ENCODE results near the gene GNAI2. TPM values are rescaled to one million over a fixed set of nuclear protein-coding genes. Genes with fewer than 3 reads are reported as not detected.
"Not testable (repeated sequence)": the region's sequence is repeated elsewhere in the genome, so short reads cannot be mapped to it uniquely, and the experiment has no call there.

Gene GNAI2
- total RNA-seq, 1 experiment from 2014 or later, result 403 TPM

DNA sequence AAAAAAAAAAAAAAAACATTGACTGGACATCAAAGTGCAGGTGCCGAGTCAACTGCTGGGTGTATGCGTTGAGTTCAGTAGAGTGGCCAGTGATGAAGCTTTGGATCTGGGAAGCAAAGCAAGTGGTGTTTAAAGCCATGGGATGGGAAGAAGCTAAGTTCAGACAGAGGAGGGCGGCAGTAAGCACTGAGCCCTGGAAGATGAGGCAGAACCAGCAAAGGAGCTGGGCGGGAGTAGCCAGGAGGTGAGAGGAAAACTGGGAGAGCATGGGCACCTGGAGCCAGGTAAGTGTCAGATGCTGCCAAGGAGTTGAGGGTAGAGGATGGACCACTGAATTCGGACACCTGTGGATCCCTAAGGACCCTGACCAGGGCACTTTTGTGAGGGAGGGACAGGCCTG is 11.4 kb upstream of the GNAI2 start:
- DNase-seq (ENCODE audit: low read depth), result no peak

- peak; percentile 42 for DNase-seq (ENCODE audit: low read depth)
Measured at GRCh38 chr3:50226888-50227389, 9.1 kb upstream of the GNAI2 start.

DNA sequence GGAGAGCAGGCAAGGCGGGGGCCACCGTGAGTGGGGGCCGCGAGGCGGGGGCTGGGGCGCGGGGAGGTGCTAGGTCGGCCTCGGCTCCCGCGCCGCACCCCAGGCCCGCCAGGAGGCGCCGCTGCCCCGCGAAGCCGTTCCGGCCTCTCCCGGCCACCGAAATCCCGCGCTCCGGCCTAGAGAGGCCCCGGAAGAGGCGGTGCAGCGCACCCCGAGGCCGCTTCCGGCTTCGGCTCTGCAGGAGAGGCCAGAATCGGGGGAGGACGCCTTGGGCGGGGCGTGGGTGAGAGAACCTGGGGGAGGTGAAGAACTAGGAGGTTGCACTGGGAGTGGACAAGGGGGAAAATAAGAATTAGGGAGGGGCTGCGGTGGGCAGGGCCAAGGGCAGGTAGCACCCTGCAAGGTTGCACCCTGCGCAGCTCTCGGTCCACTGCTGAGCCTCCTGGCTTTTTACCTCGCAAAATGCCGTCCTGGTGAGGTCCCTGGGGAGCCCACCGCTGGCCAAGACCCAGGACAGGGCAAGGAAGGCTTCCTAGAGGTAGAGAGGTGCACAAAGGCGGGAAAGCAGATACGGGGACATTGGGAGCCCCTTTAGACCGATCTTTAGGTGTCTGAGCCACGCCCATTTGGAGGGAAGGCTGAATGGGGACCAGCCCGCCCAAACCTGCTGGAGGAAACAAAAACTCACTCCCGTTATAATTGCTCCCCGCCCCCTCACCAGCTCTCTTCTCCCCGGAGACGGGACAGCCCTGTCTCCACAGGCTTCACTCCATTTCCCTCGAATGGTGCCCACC is 8.4 kb upstream of the GNAI2 start:
- DNase-seq (ENCODE audit: low read depth), result peak; percentile 87

DNA sequence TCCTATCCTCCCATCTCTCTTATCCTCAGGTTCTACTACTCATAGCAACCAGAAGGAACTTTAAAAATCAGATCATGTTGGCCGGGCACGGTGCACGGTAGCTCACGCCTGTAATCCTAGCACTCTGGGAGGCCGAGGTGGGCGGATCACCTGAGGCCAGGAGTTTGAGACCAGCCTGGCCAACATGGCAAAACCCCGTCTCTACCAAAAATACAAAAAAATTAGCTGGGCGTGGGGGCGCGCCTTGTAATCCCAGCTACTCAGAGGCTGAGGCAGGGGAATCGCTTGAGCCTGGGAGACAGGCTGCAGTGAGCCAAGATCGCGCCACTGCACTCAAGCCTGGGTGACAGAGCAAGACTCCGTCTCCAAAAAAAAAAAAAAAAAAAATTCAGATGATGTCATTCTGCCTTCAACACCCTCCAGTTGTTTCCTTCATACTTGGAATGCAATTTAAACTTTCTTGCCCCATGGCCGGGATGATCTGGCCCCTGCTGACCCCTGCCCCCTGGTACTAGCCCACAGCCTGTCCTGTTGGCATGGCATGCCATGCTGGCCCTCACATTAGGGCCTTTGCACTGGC is 7.7 kb upstream of the GNAI2 start:
- not testable (repeated sequence) for DNase-seq (ENCODE audit: low read depth)

DNA sequence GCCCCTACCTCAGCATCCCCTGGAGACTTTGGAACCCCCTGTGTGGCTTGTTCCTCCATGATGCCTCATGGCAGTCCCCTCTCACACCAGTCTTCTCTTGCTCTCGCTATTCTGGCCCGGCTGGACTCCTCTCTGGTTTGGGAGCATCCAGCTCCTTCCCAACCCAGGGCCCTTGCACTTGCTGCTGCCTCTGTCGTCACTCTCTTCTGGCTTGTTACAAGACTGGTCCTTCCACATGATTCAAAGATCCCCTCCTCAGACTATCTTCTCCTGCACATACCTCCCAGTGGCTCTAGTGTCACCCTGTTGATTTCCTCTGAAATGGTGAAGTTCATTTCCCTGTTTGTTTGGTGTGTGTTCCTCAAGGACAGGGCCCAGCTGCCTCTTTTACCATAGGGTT is 6.5 kb upstream of the GNAI2 start:
- no peak for DNase-seq (ENCODE audit: low read depth)

DNA sequence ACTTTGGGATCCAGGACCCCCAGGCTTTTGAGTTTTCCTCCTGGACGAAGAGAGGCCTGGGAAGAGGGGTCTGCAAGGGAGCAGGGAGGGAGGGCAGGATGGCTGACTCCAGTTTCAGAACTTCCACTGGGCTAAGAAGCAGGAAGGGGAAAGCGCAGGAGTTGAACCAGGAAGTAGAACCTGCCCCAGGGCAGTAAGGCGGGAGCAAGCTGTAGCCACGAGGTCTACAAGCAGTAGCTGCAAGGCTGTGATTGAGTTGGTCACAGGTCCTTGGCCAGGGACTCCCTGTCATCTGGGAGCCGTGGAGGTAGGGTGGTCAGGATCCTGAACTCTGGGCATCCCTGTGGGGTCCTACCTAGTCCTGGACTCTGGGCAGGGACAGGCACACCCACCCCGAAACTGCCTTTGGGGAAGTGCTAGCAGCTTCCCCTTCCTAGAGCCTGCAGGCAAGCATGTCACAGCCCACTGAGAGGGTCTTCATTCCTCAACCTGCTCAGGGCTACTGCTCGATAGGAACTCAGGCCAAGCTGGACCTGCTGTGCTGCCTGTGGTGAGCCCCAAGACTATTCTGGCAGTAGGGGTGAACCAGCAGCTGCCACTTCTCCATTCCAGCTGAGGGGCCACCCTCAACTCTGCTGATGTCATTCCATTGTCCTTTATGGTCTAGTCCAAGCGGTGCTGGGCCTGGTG is 5.8 kb upstream of the GNAI2 start:
- DNase-seq (ENCODE audit: low read depth), result no peak

DNA sequence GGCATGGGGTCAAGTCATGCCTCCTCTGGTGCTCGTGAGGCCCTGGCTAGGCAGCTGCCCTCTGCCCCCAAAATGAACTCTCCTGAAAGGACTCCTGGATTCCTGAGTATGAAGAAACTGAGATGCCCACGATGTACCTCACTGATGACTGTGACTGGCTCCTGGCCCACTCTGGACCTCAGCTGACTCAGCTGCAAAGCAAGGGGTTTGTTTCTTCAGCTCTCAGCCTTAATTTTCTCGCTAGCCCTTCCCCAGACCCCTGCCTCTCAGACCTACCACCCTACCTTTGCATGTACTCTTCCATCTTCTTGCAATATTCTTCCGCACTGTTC is 5.2 kb upstream of the GNAI2 start:
- no peak for DNase-seq (ENCODE audit: low read depth)

GRCh38 chr3:50231581-50231980 is 4.4 kb upstream of the GNAI2 start:
- DNase-seq (ENCODE audit: low read depth), result no peak

DNA sequence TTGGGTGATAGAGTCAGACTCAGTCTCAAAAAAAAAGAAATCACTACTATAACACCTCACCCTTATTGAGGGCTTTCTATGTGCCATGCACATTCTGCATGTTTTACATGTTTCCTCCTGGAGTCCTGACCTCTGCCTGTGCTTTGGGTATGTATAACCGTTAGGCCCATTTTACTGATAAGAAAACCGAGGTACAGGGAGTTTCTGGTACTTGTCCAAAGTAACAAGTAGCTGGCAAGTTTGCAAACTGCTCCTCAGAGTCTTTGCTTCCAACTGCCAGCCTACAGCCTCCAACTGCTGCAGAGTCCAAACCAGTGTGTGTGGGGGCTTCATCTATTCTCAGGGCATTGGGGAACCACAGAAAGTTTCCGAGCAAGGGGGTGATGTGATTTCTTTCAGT is 3.7 kb upstream of the GNAI2 start:
- no peak for DNase-seq (ENCODE audit: low read depth)

GRCh38 chr3:50233176-50233575 is 2.8 kb upstream of the GNAI2 start:
- DNase-seq (ENCODE audit: low read depth), result no peak

DNA sequence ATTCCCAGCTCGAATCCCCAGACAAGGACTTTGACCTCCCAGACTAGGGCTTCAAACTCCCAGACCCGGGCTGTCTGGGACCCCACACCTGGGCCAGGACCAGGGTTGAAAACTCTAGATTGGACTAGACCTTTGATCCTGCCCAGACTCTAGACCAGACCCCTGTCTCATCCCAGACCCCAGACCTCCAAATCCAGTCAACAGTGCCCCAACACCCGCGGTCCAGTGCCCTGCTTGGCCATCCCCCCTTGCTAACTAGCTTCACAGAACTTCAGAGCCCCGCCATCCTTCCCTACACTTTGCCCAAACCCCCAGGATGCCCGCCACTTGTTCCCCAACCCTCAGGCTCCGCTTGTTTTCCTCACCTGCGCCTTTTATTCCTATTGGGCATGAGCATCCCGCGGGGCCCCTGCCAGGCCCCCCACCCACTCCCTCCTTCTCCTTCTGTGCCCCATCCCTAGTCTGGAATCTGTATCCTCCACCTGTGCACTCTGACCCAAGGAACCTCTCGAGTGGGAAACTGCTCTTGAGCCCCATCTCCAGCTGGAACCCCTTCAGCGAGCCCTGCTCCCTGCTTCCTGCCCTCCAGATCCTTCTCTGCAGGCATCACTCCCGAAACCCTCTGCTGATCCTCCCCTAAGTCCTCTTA is 604 bp downstream of the GNAI2 start:
- no peak for DNase-seq (ENCODE audit: low read depth)

DNA sequence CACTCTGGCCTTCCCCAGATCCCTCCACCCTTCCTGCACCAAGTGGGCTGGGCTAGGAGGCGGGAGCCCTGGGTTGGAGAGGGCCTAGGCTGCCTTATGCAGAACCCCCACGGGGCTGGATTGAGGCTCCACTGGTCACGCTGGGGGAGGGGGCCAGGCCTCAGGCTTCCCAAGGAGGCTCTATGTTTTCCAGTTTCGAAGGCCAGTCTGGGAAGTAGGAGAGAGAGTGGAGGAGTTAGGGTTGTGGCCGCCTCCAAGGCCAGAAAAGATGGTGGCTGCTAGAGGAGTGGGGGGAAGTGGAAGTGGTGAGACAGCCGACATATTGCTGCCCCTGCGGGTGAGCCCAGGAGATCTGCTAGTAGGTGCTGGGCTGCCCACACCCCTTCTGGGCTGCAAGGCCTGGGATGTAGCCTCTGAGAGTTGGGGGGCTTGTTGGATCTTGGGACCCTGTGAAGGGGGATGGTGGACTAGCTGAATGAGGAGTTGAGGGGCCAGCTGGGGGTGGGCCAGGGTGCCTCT is 1.2 kb downstream of the GNAI2 start:
- DNase-seq (ENCODE audit: low read depth), result no peak

DNA sequence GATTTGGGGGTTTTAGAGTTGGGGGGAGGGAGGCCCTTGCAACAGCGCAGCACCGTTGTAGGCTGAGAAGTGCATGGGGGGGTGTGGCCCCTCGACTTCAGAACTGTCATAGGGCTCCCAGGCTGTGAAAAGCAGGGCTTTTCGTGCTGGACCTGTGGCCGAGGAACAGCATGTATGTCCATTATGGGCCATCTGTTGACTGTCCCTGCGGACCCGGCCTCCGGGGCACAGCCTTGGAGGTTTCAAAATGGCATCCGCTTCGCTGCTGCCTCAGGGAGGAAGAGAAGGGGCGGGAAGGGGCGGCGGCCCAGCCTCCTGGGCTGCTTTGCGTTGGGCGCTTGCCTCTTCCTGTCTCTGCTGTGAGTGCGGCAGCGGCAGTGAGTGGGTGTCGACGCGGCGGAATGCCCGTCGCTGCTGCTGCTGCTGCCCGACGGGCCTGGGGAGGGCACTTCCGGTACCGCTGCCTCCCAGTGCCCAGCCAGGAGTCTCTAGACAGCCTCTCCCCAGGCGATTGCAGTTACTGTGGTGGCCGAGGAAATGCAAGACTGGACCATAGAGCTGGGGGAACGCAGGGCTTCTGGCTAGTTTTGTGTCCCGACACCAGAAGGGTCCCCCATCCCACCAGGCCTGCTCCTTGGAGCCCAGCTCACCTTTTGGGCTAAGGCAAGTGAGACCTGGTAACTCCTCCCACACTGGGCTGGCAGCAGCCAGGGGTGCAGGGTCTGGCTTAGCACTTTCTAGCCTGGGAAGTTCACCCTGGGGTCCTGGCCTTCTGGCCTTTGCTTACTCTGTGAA is 1.9 kb downstream of the GNAI2 start:
- peak; percentile 92 for DNase-seq (ENCODE audit: low read depth)

DNA sequence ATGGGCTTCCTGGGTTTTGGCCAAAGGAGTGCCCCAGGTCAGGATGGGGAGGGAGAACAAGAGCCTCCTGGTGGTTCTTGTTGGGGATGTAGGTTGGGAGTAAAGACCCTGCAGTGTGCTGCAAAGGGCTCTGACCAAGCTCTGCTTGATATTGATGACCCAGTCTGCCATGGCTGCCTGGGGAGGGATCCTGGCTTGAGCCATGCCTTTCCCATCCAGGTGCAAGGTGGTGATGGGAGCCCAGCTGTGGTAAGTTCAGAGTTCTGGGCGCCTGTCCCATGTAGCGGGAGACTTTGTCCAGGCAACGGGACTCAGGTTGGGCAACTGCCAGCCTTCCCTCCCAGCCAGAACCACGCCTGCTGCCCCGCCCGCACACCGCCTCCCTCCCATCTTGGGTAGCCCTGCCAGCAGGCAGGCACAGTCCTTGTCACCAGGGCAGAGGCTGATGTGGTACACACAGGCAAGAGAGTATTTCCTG is 2.6 kb downstream of the GNAI2 start:
- no peak for DNase-seq (ENCODE audit: low read depth)

DNA sequence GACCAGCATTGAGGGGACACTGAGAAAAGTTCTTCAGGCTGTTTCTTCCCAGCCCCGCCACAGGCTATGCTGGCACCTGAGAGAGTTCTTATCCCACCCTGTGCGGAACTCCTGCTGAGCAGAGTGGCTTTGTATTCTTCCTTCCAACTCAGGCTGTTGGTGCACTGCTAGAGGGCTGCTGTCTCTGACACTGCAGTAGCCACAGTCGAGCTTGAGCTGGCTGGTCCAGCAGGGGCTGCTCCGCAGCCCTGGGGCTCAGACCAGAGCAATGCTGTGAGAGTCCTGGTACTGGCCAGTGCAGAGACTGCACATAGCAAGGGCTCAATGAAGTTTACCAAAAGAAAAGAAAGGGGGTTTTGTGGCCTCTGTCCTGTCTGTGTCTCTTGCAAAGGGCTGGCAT is 3.6 kb downstream of the GNAI2 start:
- DNase-seq (ENCODE audit: low read depth), result no peak

DNA sequence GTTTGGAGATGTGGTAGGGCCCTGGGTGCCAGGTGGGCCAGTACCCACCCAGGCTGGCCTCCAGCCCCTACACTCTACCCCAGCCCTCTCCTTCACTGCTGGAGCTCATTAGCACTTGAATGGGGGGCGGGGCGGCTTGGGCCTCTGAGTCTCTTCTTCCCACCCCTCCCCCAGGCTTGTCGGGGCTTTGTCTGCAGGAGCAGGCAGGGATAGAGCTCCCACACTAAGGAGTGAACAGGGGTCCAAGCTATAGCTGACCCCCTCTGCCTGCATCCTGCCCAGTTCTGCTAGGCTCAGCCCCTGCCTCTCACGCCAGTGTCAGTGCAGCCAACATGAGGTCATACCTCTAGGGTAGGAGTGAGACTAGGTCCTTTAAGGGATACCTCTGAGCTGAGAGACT is 5.2 kb downstream of the GNAI2 start:
- DNase-seq (ENCODE audit: low read depth), result no peak

DNA sequence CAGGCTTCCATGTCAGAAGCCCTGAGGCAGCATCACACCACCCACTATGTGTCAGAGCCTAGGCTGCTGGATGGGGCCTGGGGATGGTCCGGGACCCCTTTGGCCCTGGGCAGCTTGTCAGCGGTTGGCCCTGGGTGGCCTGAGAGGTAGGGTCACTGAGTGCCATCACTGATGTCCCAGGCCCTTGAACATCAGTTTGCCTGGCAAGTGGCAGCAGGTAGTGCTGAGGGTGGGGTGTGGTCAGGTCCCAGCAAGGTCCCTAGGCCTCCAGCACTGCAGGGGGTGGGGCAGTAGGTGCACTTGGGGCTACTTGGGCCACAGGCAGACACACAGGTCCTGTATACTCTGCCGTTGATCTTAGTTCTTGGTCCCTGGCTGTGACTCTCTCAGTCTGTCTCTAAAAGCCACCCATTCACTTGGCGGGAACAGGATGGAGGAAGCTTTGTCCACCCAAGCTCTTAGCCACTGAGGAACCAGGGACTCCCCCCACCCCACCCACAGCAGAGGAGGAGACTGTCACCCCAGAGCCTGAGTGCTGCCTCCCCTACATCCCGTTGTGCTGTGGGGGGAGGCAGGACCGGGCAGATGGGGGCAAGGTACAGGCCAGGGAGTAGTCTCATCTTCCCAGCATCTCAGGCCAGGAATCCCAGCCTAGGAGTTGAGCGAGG is 5.8 kb downstream of the GNAI2 start:
- DNase-seq (ENCODE audit: low read depth), result no peak

- no peak for DNase-seq (ENCODE audit: low read depth)
Measured at GRCh38 chr3:50242381-50242770, 6.4 kb downstream of the GNAI2 start.

GRCh38 chr3:50242851-50243542 is 7.0 kb downstream of the GNAI2 start:
- DNase-seq (ENCODE audit: low read depth), result peak; percentile 65

- no peak for DNase-seq (ENCODE audit: low read depth)
Measured at GRCh38 chr3:50243543-50243895, 7.5 kb downstream of the GNAI2 start.

Measured in HT1080 (cell line).